GM18861 (cell line): ENCODE measurements around the gene ENOX1.
"Not testable (repeated sequence)": the region's sequence is repeated elsewhere in the genome, so short reads cannot be mapped to it uniquely, and the experiment has no call there.

ENCODE experiments used
- ATAC-seq: cut with Tn5 transposase; IDR thresholded peaks from one replicate; pipeline ENCODE4 v1.9.1; 2021; ENCODE audit not compliant: unreplicated experiment

ENOX1 gene

GRCh38 chr13:43180036-43180660 lies 606.6 kb downstream of the ENOX1 start:
- ATAC-seq = no peak

GRCh38 chr13:43171489-43171888 lies 615.3 kb downstream of the ENOX1 start:
- ATAC-seq = no peak

- ATAC-seq = no peak
Observed at GRCh38 chr13:43170506-43170905, 616.3 kb downstream of the ENOX1 start.

- ATAC-seq = not testable (repeated sequence)
Observed at GRCh38 chr13:43168434-43168833, 618.3 kb downstream of the ENOX1 start.

GRCh38 chr13:43167731-43168130 lies 619.0 kb downstream of the ENOX1 start:
- no peak for ATAC-seq

- ATAC-seq = no peak
Observed at GRCh38 chr13:43166644-43167457, 619.9 kb downstream of the ENOX1 start.
